HG03565 (cell line): ENCODE data around the gene SCAF1.

Experiments used
- ATAC-seq: cut with Tn5 transposase; IDR thresholded peaks from one replicate; pipeline ENCODE4 v1.9.1; 2021; ENCODE audit warnings: mild to moderate bottlenecking, moderate library complexity; ENCODE audit not compliant: unreplicated experiment

Gene SCAF1

DNA sequence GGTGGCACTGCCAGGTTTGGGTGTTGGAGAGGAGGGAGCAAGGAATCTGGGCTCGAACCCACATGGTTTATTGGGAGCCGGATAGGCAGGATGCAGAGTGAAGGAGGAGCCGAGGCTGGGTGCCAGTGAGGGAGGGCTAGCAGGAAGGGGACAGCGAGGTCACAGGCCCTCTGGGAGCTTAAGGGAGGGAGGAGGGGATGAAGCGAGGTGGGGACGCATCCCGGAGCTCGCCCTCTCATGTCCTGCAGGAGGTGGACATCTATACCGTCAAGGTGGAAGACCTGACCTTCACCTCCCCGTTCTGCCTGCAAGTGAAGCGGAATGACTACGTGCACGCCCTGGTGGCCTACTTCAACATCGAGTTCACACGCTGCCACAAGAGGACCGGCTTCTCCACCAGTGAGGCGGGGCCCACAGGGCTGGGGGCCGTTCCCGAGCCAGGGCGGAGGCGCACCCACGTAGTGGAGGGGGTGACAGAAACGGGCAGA, 43.9 kb downstream of the SCAF1 start:
- no peak for ATAC-seq

DNA sequence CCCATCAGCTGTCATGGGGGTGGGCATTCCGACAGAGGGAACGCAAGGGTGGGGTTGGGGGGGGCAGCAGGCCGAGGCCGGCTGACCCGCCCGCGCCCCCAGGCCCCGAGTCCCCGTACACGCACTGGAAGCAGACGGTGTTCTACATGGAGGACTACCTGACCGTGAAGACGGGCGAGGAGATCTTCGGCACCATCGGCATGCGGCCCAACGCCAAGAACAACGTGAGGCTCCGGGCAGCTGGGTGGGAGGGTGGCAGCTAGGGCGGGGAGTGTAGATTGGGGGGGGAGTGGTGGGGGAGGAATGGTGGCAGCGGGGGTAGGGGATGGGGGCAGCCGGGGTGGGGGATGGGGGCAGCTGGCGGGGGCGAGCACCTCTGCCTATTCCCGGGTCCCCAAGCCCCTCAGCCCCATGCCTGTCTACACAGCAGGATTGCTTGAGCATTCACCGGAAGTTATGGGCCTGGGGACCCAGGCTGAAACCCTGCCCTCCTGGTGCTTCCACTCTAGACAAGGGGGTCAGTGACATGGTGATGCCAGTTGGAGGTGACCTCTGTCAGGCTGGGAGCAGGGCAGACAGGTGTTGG, 44.6 kb downstream of the SCAF1 start:
- ATAC-seq: no peak

DNA sequence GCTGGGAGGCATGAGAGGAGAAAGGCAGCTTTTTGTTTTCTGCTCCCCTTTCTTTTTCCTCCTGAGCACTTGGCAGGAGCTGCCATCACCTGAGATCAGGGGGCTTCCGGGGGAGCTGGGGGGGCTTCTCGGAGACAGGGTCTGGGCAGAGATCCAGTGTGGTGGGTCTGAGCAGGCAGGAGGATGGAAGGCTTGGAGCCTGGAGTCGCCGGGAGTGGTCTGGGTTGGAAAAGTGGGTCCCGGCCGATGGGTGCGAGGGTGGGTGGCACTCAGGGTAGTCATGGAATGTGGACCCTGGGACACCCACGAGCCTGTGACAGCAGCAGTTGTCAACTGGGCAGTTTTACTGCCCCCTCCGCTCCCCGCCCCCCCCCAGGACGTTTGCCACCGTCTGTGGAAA, 45.1 kb downstream of the SCAF1 start:
- ATAC-seq: no peak

DNA sequence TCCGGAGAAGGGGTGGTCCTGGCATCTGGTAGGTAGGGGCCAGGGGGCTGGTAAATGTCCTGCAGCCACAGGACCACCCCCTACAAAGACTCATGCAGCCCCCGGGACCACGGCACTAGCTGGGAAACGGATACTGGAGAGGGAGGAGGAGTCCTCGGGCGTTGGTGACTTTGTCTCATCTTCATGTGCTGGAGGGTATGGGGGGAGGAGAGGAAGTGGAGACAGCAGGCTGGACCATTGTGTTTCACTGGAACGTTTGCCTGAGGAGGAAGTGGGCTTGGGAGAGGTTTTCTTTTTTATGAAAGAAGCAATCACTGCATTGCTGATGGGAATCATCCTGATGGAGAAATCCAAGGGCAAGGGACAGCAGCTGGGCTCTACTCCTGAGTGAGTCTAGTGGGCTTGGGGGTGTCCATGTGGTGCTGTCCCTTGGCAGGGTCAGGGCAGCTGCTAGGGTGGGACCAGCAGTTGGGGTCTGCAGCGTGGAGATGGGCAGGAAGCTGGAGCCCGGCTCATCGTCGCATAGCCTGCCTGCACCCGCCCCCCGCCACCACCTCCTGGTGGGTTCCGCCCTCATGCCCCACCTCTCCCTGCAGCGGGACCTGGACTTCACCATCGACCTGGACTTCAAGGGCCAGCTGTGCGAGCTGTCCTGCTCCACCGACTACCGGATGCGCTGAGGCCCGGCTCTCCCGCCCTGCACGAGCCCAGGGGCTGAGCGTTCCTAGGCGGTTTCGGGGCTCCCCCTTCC, 45.7 kb downstream of the SCAF1 start:
- ATAC-seq: no peak

DNA sequence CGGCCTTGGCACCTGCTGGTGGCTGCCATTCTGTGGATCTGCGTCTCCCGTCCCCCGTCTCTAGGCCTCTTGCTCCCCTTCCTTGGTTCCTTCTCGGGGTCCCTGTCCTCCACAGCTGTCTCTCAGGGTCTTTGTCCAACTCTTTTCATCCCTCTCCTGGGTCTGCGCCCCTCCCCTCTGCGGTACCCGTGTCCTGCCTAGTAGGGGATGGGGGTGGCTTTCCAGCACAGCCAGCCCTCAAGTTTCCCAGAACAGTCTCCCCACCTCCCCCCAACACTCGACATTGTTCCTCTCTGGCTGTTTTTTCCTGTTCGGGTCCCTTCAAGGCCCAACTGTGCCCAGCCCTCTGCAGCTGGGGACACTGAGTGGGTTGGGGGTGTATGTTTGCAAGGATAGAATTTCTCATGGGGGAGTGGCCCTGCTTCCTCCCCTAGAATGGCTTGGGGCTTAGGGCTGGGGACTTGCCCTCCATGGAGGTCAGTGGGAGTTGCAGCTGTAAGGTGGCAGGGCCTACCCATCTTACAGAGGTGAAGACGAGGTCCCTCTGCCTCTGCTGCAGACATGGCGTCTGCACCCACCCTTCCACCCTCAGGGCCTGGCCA, 46.6 kb downstream of the SCAF1 start:
- no peak for ATAC-seq

DNA sequence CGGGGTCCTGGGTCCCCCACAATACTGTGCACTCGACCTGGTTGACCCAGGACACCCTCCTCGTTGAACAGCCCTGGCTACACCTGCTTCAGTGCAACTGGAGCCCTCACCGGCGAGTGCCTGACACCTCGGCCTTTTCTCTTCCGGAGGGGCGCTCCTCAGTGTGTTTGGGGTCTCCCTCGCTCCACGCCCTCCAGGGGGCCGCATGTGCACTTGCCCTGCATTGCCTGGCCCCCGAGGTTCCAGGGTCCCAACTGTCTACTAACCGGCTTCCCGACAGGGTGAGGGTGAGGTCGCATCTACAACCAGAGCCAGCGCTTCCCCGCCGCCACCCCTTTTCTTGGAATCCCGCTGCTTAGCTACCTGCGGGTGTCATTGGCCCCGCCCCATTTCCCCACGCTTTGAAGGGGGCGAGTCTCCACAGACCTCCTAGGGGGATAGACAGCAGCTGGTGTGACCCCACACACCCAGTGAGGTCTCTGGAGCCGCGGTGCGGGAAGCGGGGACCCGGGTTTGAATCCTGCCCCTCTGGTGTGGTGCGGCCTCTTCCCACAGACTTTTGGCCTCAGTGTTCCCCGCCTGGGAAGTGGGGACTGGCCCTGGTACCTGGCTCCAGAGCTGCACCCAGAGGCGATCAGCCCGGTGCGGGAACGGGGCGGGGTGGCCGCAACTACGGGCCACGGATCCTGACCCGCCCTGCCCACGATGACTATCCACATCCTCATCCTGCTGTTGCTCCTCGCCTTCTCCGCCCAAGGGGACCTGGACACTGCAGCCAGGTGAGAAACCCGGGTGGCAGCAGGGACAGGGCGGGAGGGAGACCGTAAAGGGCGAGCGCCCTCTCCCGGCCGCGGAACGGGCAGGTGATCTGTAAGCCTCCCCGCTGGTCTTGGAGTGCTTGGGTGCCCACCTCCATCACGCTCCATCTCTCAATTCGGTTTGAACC, 47.4 kb downstream of the SCAF1 start, which contains the start of gene ADM5:
Gene ADM5, plus strand, starts transcription at position 462 of the 946 bp plus-strand sequence. Its CDS starts 244 bp downstream, at position 706.
- ATAC-seq: no peak

DNA sequence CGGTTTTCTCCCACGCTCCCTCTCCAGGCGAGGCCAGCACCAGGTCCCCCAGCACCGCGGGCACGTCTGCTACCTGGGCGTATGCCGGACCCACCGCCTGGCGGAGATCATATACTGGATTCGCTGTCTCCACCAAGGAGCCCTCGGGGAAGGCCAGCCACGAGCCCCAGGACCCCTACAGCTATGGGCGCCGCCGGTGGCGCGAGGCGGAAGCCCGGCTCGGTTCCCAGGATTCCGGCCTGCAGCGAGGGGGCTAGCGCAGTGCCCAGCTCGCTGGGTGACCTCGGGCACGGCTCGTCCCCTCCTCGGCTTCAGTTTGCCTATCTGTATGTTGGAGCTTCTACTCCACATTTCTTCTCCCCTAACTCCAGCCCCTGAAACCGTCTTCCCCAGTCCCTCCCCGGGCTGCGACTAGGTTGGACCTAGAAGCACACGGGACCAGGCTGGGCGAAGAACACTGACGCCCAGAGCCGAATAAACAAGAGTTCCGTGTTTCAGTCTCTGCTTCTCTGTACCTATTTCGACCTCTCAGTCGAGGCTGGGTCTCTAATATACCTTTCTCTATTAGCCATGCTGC, 48.2 kb downstream of the SCAF1 start:
- no peak for ATAC-seq

DNA sequence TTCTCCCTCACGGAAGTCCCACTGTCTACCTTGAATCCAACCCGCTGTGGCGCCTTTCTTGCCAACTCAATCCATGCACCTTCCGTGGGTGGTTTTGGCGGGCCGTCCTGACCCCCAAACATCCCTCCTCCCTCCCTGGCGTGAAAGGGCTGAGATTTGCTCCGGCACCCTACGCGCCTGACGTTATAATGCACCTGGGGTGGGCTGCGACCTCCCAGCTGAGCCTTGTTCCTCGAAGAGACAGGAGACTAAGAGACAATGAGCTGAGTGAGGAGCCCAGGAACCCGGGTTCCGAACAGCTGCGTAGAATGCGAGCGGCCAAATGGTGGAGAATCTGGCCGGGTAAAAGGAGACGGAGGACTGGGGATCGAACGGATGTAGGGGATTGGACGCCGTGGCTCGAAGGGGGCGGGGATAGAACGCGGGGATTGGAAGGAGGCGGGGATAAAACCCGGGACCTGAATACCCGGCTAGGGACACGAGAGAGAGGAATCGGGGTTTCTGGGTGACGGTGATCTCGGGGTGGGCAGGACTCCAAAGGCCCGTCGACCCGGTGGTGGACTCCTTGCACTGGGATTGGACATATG, 48.7 kb downstream of the SCAF1 start, which contains the start of gene CPT1C:
Gene CPT1C, plus strand, starts transcription at position 461 of the 587 bp plus-strand sequence. CDS start 1,137 bp downstream, outside the sequence.
- ATAC-seq: no peak

DNA sequence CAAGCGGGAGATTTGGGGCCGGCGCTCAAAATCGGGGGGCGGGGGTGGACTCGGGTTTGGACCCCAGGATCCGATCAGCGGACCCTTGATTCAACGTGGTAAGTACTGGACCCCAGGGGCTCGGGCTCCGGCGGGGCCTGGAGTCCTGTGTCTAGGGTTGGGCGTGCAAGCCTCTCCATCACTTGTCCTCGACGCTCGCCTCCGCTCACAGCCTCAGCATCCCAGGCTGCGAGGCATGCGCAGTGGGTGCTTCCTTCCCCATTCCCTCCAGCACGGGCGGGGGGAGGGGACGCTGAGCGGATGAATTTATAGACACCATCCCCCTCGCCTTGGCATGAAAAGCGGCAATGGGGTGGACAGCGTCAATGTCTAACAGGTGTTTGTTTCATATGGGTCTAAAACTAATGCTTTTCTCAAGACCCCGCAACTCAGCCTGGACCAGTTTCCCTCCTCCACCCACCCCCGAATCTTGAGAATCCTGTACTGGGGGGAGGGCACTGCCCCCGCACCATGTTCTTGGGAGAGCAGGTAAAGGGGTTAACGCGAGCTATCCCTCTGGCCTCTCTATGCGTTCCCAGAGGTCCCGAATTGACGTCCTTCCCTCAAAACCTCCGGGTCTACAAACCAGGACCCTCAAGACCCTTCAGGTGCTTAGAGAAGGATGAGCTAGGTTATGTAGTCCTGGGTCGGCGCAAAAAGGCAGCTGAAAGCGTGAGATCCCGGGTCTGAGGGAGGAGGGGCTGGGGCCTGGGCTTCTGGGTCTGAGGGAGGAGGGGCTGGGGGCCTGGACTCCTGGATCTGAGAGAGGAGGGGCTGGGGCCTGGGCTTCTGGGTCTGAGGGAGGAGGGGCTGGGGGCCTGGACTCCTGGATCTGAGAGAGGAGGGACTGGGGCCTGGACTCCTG, 49.5 kb downstream of the SCAF1 start:
- no peak for ATAC-seq

DNA sequence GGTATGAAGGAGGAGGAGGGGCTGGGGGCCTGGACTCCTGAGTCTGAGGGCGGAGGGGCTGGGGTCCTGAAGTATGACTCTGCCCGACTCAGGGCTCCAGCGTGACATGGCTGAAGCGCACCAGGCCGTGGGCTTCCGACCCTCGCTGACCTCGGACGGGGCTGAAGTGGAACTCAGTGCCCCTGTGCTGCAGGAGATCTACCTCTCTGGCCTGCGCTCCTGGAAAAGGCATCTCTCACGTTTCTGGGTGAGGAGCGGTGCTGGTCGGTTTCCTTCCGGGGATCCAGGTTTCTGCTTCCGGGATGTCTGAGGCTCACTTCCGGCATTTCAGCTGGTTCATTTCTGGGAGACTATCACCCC, 50.1 kb downstream of the SCAF1 start:
- no peak for ATAC-seq

DNA sequence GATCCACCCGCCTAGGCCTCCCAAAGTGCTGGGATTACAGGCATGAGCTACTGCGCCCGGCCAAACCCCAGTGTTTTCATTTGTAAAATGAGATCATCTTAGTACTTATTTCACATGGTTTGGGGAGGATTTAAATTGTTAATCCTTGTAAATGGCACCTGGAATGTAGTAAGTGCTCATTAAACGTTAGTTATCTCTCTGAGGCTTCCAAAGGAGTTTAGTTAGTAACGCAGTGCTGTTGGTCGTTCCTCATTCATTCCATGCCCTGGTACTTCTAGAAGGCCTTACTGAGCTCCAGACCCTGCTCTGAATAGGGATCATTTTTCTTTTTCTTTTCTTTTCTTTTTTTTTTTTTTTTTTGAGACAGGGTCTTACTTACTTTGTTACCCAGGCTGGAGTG, 54.1 kb downstream of the SCAF1 start:
- no peak for ATAC-seq

DNA sequence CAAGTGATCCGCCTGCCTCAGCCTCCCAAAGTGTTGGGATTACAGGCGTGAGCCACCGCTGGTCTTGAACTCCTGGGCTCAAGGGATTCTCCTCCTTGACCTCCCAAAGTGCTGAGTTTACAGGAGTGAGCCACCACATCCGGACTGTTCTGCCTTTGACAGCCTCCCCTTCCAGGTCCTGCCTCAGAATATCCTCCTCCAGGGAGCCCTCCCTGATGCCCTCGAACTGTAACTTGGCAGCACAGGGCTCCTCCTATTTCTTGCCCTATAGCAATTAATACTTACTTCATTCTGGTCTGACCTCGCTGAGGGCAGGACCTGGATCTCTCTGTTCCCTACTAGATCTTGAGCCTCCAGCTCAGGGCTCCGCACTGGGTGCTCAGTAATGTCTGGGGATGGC, 54.9 kb downstream of the SCAF1 start:
- ATAC-seq: no peak

DNA sequence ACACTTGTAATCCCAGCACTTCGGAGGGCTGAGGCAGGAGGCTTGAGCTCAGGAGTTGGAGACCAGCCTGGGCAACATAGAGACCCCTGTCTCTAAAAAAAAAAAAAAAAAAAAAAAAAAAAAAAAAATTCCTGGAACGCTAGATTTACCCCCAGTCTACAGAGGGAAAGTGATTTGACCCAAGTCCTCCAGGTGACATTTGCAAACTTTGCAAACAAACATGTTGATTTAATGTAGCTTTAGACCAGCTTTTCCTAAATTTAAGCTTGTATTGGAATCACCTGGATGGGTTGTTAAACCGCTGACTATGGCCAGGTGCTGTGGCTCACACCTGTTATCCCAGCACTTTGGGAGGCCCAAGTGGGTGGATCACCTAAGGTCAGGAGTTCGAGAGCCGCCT, 57.4 kb downstream of the SCAF1 start:
- no peak for ATAC-seq

DNA sequence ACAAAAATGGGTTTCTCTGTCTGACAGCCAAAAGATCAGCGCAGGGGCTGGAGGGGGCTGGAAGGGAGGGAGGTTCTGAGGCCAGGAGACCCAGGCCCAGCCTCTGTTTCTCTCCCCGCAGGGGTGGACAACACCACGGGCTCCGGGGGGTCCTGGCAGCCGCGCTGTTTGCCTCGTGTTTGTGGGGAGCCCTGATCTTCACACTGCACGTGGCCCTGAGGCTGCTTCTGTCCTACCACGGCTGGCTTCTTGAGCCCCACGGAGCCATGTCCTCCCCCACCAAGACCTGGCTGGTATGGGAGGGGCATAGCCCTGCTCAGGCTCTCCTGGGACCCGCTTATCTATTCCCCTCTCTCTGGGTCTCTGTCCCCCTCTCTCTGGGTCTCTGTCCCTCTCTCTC, 58.6 kb downstream of the SCAF1 start:
- ATAC-seq: no peak

DNA sequence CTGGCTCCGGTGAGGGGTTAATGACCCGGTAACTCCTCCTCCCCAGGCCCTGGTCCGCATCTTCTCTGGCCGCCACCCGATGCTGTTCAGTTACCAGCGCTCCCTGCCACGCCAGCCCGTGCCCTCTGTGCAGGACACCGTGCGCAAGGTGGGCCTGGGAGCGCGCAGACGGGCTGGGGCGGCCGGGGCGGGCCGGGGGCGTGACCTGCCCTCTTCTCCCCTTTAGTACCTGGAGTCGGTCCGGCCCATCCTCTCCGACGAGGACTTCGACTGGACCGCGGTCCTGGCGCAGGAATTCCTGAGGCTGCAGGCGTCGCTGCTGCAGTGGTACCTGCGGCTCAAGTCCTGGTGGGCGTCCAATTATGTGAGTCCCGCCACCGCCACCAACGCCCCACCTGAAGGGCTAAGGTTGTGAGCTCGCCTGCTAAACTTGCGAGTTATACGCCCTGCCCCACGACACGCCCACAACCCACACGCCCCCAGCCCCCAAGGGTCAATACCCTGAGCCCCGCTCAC, 59.3 kb downstream of the SCAF1 start:
- ATAC-seq: no peak

DNA sequence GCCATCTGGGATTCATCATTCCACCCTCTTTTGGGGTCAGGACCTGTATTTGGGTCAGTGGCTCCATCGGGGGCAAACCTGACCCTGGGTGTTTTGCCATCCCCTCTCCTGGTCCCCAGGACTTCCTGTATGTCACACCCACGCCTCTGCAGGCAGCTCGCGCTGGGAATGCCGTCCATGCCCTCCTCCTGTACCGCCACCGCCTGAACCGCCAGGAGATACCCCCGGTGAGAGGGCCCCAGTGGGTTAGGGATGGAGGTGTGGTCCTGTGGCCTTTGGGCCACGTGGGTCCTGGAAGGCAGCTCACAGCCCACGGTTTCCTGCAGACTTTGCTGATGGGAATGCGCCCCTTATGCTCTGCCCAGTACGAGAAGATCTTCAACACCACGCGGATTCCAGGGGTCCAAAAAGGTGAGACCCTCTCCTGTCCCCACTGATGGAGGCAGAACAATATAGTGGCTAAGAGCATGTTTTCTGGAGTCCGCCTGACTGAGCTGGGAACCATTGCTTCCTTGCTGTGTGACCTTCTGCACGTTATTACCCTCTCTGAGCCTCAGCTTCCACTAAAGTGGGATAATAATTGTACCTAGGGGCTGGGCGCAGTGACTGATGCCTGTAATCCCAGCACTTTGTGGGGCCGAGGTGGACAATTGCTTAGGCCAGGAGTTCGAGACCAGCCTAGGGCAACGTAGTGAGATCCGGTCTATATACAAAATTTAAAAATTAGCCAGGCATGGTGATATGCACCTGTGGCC, 63.1 kb downstream of the SCAF1 start:
- ATAC-seq: no peak

DNA sequence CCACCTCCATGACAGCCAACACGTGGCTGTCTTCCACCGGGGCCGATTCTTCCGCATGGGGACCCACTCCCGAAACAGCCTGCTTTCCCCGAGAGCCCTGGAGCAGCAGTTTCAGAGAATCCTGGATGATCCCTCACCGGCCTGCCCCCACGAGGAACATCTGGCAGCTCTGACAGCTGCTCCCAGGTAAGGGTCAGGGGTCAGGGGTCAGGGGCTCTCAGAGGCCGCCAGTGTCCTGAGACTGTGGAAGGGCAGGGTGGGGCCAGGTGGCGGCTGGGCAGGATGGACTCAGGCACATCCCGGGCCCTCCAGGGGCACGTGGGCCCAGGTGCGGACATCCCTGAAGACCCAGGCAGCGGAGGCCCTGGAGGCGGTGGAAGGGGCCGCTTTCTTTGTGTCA, 63.9 kb downstream of the SCAF1 start:
- no peak for ATAC-seq
